ENCODE measurements around the gene KCND3. TPM values are rescaled to one million over a fixed set of nuclear protein-coding genes. Genes with fewer than 3 reads are reported as not detected.
"Not testable (repeated sequence)": the region's sequence is repeated elsewhere in the genome, so short reads cannot be mapped to it uniquely, and the experiment has no call there.

KCND3 gene
- polyA plus RNA-seq, 1 donor from 2014 or later, result not detected

DNA sequence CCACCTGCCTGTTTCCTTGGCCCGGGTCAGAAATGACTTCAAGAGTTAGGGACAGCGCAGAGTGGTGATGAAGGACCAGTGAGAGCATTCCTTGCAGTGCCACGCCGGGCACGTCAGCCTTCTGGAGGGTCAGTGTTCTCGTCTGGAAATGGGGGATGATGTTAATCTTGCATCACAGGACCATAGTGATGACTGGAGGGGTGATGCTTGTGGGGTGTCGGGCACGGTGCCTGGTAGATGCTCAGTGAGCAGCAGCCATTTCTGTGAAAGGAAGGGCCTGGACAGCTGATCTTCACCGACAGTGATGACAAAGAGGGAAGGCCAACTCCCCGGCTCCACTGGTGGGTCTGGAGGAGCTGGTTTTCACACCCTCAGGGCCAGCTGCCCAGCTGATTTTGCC is 177.6 kb downstream of the KCND3 start:
- Mint-ChIP-seq H3K4me3 (no peak overlapping the region), H3K27ac (no peak overlapping the region), H3K36me3 (peaks cover 2% of the 10 kb centered on the region), H3K4me1 (peaks cover 24 to 38% (median 26%) of the 10 kb centered on the region in 3 donors), H3K27me3 (peaks cover 7% of the 10 kb centered on the region), H3K9me3 (peaks cover 0 to 1% (median 0%) of the 10 kb centered on the region in 3 donors)

DNA sequence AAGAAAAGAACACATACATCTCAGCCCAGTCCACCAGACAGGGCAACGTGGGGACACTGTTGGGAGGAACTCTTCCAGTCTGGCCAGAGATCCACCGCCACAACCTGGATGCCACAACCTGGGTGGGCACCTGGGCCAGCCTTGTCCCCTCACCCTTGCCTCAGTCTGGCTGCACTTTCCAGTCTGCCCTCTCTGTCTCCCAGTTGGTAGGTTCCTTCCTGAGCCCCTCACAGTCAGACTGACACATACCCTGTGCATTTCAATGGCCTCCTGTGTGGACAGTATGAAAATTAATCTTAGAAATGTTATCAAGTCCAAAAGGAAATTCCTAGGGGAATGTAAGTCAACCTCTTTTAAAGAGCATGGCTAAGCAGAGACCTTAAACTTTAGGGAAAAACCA is 184.2 kb downstream of the KCND3 start:
- Mint-ChIP-seq H3K9me3 (peaks cover 0 to 1% (median 0%) of the 10 kb centered on the region in 3 donors), H3K36me3 (no peaks in the 10 kb centered on the region), H3K4me1 (peaks cover 28 to 50% (median 31%) of the 10 kb centered on the region in 3 donors), H3K27ac (no peak overlapping the region), H3K27me3 (peaks cover 3% of the 10 kb centered on the region), H3K4me3 (no peak overlapping the region)

DNA sequence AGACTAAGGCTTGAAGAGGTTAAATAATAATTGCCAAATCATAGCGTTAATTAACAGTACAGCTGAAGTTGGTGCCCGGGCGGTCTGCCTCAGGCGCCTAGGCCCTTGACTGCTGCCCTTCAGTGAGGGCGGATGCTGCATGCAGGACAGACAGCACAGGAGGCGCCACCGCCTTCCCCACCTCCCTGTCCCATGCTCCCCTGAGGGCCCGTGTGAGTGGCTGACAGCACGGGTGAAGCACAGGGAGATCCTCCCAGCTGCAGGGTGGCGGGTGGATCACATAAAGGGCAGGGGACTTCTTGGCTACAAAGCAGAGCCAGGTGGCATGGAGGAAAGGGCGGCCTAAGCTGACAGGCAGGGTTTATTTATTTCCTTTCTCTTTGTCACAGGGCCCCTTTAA is 184.7 kb downstream of the KCND3 start:
- Mint-ChIP-seq H3K27me3 (peaks cover 3% of the 10 kb centered on the region), H3K9me3 (peaks cover 0 to 1% (median 0%) of the 10 kb centered on the region in 3 donors), H3K4me1 (peaks cover 27 to 46% (median 31%) of the 10 kb centered on the region in 3 donors), H3K36me3 (no peaks in the 10 kb centered on the region), H3K4me3 (no peak overlapping the region), H3K27ac (no peak overlapping the region)

DNA sequence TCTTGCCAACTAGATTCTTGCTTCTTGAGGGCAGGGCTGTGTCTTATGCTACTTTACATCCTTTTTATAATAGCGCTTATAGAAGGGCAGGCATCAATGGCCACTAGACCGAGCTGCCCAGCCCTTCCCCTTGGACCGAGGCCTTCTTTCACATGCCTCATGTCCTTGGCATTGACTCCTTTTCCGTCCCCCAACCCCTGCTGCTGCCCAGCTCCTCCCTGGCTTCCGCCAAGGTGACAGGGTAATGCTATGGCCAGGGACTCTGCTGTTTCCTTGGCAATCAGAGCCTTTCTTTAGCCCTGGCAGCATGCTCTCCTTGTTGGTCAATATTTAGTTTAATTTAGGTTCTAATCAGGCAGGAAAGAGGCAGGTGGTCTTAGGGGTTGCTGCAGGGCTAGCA is 185.5 kb downstream of the KCND3 start:
- peaks cover 22 to 39% (median 27%) of the 10 kb centered on the region in 3 donors for H3K4me1 Mint-ChIP-seq
- H3K4me3 Mint-ChIP-seq, result no peak overlapping the region
- H3K36me3 Mint-ChIP-seq, result no peaks in the 10 kb centered on the region
- H3K27me3 Mint-ChIP-seq, result peaks cover 2% of the 10 kb centered on the region
- H3K9me3 Mint-ChIP-seq, result peaks cover 0 to 1% (median 0%) of the 10 kb centered on the region in 3 donors
- H3K27ac Mint-ChIP-seq, result no peak overlapping the region

DNA sequence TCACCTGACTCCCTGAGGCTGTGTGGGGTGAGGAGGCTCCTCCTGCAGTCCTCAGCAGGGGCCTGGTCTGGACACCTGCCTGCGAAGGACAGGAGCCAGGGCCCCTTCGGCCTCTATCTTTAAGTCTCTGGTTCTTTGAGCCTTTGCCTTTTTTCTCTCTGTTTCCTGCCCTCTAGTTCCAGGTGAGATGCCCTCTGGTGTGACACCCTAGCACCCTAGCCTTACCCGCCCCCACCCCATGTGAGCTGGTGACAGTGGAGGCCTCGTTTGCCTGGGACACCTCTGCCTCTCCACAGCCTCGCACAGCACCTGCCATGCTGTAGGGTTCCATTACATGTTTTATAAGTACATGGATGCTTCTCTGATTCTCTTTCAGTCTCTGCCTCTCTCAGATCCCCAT is 186.5 kb downstream of the KCND3 start:
- Mint-ChIP-seq H3K27me3 (no peaks in the 10 kb centered on the region), H3K4me3 (no peak overlapping the region), H3K27ac (no peak overlapping the region), H3K36me3 (no peaks in the 10 kb centered on the region), H3K4me1 (peaks cover 13 to 29% (median 17%) of the 10 kb centered on the region in 3 donors), H3K9me3 (peaks cover 0 to 1% (median 0%) of the 10 kb centered on the region in 3 donors)

DNA sequence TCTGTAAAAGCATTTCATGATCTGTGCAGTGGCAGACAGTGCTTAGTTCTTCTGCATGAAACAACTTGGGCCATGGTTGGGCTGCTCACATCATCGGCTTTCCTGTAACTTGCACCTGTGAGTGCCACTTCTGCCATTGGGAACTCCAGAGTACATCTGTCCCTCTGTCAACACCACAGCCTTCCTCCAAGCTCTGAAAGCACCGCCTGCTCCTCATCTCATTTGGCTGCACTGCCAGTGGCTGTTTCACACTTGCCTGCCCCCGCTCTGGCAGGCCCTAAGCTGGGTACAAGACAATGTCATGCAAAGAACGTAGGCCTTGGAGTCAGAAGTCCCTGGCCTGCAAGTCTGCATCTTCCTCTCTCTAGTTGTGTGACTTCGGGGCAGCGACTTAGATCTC is 187.4 kb downstream of the KCND3 start:
- Mint-ChIP-seq H3K9me3 (no peaks in the 10 kb centered on the region), H3K27me3 (no peaks in the 10 kb centered on the region), H3K4me1 (peaks cover 9 to 22% (median 11%) of the 10 kb centered on the region in 3 donors), H3K27ac (no peak overlapping the region), H3K36me3 (no peaks in the 10 kb centered on the region), H3K4me3 (no peak overlapping the region)

DNA sequence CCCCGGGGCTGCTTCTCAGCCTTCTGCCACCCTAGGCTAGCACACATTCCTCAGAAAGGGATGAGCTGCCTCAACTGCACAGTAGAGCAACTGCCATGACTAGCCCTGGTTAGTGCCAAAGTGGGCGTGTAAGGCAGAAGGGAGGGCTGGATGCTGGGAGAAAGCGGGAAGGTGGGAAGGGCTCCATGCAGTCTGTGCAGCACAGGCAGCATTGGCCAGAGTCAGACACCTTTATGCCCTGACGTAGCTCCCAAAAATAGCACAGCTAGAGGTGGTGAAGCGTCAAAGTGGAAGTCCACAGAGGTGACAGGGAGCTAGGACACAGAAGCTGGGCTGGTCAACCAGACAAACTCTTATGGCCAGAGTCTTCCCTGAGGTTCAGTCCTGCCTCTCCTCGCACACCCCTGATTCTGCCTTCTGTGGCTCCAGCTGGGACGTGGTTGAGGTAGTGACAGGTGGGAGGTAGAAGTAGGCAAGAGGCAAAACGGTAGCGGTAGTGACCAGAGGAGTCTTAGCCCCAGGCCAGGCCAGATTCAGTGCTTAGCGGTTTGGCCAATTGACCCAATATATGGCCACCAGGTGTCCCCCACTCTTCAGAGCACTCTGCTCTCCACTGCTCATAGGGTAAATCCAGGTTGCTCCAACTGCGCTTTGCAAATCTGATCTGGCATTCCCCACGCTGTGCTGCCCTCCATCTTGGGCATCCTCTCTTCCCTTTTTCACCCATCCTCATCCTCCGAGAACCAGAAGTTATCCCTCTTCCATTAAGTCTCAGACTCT is 188.2 kb downstream of the KCND3 start:
- Mint-ChIP-seq H3K4me1 (peaks cover under 1 to 14% (median 4%) of the 10 kb centered on the region in 3 donors), H3K36me3 (no peaks in the 10 kb centered on the region), H3K27me3 (no peaks in the 10 kb centered on the region), H3K4me3 (peak overlapping the region in 1 of 4 donors; percentile 81), H3K27ac (no peak overlapping the region), H3K9me3 (no peaks in the 10 kb centered on the region)

DNA sequence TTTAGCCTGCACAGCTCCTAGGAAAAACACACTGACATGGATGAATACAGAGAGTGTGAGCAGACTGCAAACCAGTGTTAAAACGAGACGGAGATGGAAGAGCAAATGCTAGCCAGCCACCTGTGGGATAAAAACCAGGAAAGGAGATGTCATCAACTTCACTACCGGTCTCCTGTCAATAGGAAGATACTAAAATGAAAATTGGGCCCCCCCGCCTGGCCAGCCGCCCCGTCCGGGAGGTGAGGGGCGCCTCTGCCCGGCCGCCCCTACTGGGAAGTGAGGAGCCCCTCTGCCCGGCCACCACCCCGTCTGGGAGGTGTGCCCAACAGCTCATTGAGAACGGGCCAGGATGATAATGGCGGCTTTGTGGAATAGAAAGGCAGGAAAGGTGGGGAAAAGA is 189.7 kb downstream of the KCND3 start:
- H3K9me3 Mint-ChIP-seq, H3K4me1 Mint-ChIP-seq, H3K27ac Mint-ChIP-seq, H3K36me3 Mint-ChIP-seq, H3K27me3 Mint-ChIP-seq: not testable (repeated sequence)
- peak overlapping the region in 1 of 4 donors; percentile 50 for H3K4me3 Mint-ChIP-seq

DNA sequence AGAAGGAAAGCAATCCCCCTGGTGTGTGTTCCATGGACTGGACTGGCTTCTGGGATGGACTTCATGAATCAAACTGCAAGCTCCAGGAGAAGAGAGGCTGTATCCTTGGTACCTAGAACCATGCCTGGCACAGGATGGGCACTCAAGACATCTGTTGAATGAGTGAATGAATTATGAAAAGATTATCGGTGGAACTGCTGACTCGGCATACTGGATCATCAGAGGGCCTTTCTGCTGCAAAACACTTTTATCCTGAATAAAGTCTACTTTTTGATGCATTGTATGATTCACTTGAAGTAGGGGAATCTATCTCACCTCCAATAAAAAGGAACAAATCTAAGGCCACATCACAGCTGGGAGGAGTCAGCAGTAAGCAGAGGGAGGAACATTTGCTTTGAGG is 190.9 kb downstream of the KCND3 start:
- Mint-ChIP-seq H3K9me3 (no peaks in the 10 kb centered on the region), H3K36me3 (no peaks in the 10 kb centered on the region), H3K27me3 (peaks cover under 1% of the 10 kb centered on the region), H3K27ac (no peak overlapping the region), H3K4me1 (peaks cover 6 to 8% (median 7%) of the 10 kb centered on the region in 3 donors), H3K4me3 (no peak overlapping the region)

DNA sequence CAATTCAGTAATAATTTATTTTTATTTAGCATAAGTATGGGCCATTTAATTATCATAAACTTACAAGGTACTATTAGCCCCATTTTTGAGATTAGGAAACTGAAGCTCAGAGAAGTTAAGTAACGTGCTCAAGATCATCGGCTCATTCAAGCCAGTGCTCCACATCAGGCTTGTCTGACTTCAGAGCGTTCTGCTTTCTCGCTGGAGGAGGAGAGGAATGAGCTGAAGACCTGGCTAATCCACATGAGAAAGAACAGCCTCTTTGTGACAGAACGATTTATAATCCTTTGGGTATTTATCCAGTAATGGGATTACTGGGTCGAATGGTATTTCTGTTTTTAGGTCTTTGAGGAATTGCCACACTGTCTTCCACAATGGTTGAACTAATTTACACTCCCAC is 194.1 kb downstream of the KCND3 start:
- Mint-ChIP-seq H3K27me3 (peaks cover 19% of the 10 kb centered on the region), H3K27ac (no peak overlapping the region), H3K4me3 (no peak overlapping the region), H3K4me1 (peaks cover 6 to 17% (median 12%) of the 10 kb centered on the region in 3 donors), H3K9me3 (no peaks in the 10 kb centered on the region), H3K36me3 (no peaks in the 10 kb centered on the region)

DNA sequence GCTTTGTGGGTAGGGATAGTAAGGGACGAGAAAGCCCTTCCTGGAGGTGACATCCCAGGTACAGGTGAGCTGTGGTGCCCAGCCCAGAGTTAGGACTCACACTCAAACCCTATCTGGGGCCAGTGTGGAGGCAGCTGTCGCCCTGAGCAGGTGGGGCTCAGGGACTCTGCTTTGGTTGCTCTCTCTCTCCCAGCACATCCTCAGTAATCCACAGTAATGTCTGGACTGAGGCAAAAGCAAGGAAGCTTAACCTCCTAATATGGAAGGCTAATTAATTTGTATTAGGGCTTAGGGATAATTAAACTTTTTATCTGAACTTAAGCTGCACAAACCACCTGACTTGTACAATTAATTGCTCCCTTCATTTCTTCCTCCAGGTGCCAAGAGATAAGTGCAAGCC is 195.5 kb downstream of the KCND3 start:
- Mint-ChIP-seq H3K4me3 (peak overlapping the region in 1 of 4 donors; percentile 58), H3K9me3 (no peaks in the 10 kb centered on the region), H3K27me3 (peaks cover 22% of the 10 kb centered on the region), H3K27ac (no peak overlapping the region), H3K4me1 (peaks cover 7 to 20% (median 14%) of the 10 kb centered on the region in 3 donors), H3K36me3 (no peaks in the 10 kb centered on the region)

DNA sequence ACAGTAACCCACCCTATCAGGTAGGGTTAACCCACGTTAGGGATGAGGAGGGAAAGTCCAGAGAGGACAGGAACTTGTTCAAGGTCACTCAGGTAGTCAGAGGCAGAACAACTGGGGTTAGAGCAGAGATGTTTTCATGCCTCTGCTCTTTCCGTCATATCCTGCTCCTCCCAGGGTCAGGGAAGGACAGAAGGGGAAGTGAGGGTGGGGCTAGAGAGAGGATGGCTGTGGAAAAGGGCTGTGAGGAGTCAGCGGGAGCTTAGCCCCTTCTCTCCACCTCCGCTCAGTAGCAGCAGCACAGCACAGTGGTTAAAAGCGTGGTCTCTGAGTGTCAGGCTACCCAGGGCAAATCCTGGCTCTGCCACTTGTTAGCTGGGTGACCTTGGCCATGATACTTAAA is 197.2 kb downstream of the KCND3 start:
- H3K4me3 Mint-ChIP-seq, result no peak overlapping the region
- no peaks in the 10 kb centered on the region for H3K36me3 Mint-ChIP-seq
- no peak overlapping the region for H3K27ac Mint-ChIP-seq
- H3K27me3 Mint-ChIP-seq, result peaks cover 22% of the 10 kb centered on the region
- H3K4me1 Mint-ChIP-seq, result peaks cover 7 to 20% (median 14%) of the 10 kb centered on the region in 3 donors
- no peaks in the 10 kb centered on the region for H3K9me3 Mint-ChIP-seq

DNA sequence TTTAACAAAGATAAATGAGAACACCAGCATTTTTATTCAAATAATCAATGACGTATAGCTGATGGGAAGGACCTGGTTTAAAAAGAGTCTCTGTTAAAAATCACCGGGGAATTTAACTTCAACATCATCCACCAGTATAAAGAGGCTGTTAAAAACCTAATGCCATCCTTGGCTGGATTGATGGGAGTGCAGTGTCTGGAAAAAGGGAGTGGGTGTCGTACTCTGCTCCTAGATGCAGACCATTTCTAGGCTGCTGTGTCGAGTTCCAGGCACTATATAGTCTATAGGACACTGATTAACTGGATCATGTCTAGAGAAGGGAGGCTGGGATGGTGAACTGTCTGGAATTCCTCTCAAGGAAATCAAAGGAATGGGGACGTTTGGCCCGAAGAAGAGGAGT is 197.7 kb downstream of the KCND3 start:
- Mint-ChIP-seq H3K4me1 (peaks cover 7 to 20% (median 14%) of the 10 kb centered on the region in 3 donors), H3K27me3 (peaks cover 22% of the 10 kb centered on the region), H3K4me3 (peak overlapping the region in 1 of 4 donors; percentile 10), H3K27ac (no peak overlapping the region), H3K9me3 (no peaks in the 10 kb centered on the region), H3K36me3 (no peaks in the 10 kb centered on the region)

DNA sequence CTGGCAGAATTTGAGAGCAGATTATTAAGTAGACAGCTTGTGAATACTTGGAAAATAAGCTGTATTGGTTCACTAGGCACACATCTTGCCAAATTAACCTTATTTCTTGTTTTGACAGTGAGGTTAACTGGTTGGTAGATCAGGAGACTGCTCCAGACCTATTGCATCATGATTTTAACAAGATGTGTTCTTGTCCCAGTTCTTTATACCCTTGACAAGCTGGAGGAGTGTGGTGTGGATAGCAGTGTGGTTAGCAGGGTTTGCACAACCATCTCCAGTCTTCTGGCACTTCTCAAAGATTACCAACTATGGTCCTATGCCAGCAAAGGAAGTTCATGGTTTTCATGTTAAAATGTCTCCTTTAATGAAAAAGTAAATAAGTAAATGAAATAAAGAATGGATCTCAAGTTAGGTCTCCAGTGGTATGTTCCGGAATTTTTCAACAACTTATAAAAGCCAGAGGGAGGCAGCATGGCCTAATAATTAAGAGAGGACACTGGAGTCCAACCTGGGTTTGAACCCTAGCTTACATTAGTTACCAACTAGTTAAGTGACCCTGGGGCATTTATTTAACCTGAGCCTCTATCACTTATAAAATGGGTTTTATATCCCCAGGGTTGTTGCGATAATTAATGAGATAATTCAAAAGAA is 199.7 kb downstream of the KCND3 start:
- H3K36me3 Mint-ChIP-seq, result no peaks in the 10 kb centered on the region
- H3K4me3 Mint-ChIP-seq, result no peak overlapping the region

DNA sequence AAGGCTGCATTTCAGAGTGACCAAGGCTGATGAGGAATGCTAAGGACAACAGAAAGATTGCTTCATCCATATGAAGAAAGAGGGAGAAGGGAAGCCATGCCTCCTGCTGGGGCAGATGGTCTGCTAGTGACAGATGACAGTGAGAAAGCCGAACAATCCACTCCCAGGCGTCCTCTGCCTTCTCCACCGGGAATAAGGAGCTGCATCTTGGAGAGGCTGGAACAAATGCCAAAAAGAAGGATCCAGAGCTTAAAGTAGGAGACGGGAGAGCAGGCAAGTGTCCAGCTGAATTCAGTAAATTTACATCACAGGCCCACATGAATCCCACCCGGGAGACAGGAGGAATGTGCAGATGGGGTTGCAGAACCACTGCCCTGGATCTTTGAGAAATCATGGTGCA is 200.3 kb downstream of the KCND3 start:
- Mint-ChIP-seq H3K27me3 (peaks cover 22% of the 10 kb centered on the region), H3K36me3 (no peaks in the 10 kb centered on the region), H3K4me1 (peaks cover 6 to 20% (median 13%) of the 10 kb centered on the region in 3 donors), H3K9me3 (no peaks in the 10 kb centered on the region), H3K4me3 (no peak overlapping the region), H3K27ac (no peak overlapping the region)

More for the DNA sequence above, 199.7 kb downstream of the KCND3 start:
- peaks cover 22% of the 10 kb centered on the region for H3K27me3 Mint-ChIP-seq
- H3K9me3 Mint-ChIP-seq, result no peaks in the 10 kb centered on the region
- H3K4me1 Mint-ChIP-seq, result peaks cover 7 to 20% (median 14%) of the 10 kb centered on the region in 3 donors
- no peak overlapping the region for H3K27ac Mint-ChIP-seq

Measured in IgD-negative memory B cell (primary cell).